A549 (cell line): ENCODE measurements around the gene BPIFA3.

ENCODE experiments used
- CTCF ChIP-seq: fragments of >200 bp; sonication (Bioruptor Twin); formaldehyde crosslinking; IDR thresholded peaks from 3 replicates; pipeline ENCODE4 v1.5.1; 2016
- EHMT2 ChIP-seq: fragments of 200-600 bp; sonication (generic); IDR thresholded peaks from 2 replicates; pipeline ENCODE4 v1.6.1; 2016; ENCODE audit warnings: antibody characterized with exemption, low read depth, mild to moderate bottlenecking, moderate library complexity
- MYC ChIP-seq: IDR thresholded peaks from 2 replicates; pipeline ENCODE4 v1.6.1; 2012; ENCODE audit warnings: mild to moderate bottlenecking, inconsistent platforms, low read length, improper control_type of control experiment, borderline replicate concordance
- POLR2A ChIP-seq: IDR thresholded peaks from 2 replicates; pipeline ENCODE4 v1.6.1; 2012; ENCODE audit warnings: mild to moderate bottlenecking, low read length

GRCh38 chr20:33259371-33259770 lies 42.2 kb downstream of the BPIFA3 start:
- TF ChIP-seq EHMT2 (no peak), CTCF (no peak), MYC (no peak), POLR2A (no peak)
